Mesenchymal stem cell (in vitro differentiated cells and primary cell): ENCODE results near the gene MED12L.

Experiments
- DNase-seq: peaks from one replicate; pipeline ENCODE4 v3.0.0-alpha.2; 2013
- H2AFZ ChIP-seq: one replicate; pipeline ENCODE4 v1.6.1; 2013; ENCODE audit warnings: low read depth, mild to moderate bottlenecking, control low read depth, inconsistent platforms, low read length, moderate library complexity
- H2AK5ac ChIP-seq: 2 replicates; pipeline ENCODE4 v1.6.1; 2013; ENCODE audit warnings: low read length, moderate library complexity, mild to moderate bottlenecking, inconsistent platforms; ENCODE audit not compliant: severe bottlenecking
- H2BK120ac ChIP-seq: one replicate; pipeline ENCODE4 v1.6.1; 2013; ENCODE audit warnings: low read depth, mild to moderate bottlenecking, inconsistent platforms, low read length, moderate library complexity
- H2BK12ac ChIP-seq, 2 experiments: one replicate each; pipeline ENCODE4 v1.6.1; 2013; ENCODE audit warnings: inconsistent platforms in 2 of 2, low read length in 2 of 2, mild to moderate bottlenecking in 2 of 2, moderate library complexity in 2 of 2, control low read depth in 1 of 2
- H2BK15ac ChIP-seq: one replicate; pipeline ENCODE4 v1.6.1; 2013; ENCODE audit warnings: mild to moderate bottlenecking, low read depth, inconsistent platforms; ENCODE audit not compliant: poor library complexity, severe bottlenecking
- H2BK5ac ChIP-seq: 2 replicates; pipeline ENCODE4 v1.6.1; 2013; ENCODE audit warnings: low read depth, mild to moderate bottlenecking, low read length, control low read depth, inconsistent platforms; ENCODE audit not compliant: poor library complexity, severe bottlenecking
- H3K14ac ChIP-seq, 2 experiments: one replicate each; pipeline ENCODE4 v1.6.1; 2013; ENCODE audit warnings: inconsistent platforms in 2 of 2, low read length in 2 of 2, control low read depth in 1 of 2, mild to moderate bottlenecking in 1 of 2, moderate library complexity in 1 of 2
- H3K18ac ChIP-seq, 2 experiments: one replicate each; pipeline ENCODE4 v1.6.1; 2013; ENCODE audit warnings: inconsistent platforms in 2 of 2, low read length in 2 of 2, control low read depth in 1 of 2, low read depth in 1 of 2, mild to moderate bottlenecking in 1 of 2
- H3K23ac ChIP-seq, 2 experiments: one replicate each; pipeline ENCODE4 v1.6.1; 2013; ENCODE audit warnings: inconsistent platforms in 2 of 2, low read length in 2 of 2, mild to moderate bottlenecking in 2 of 2, moderate library complexity in 2 of 2, control low read depth in 1 of 2
- H3K27ac ChIP-seq: 2 replicates; pipeline ENCODE4 v1.5.1; 2013; ENCODE audit warnings: mild to moderate bottlenecking, moderate library complexity, low read length, control low read depth, inconsistent platforms; ENCODE audit not compliant: poor library complexity, severe bottlenecking
- H3K27me3 ChIP-seq, 2 experiments: 2 replicates each; pipeline versions ENCODE4 v1.6.1 to v1.7.0; 2013; ENCODE audit warnings: low read length in 2 of 2, mild to moderate bottlenecking in 2 of 2, moderate library complexity in 2 of 2, control low read depth in 1 of 2, inconsistent platforms in 1 of 2; ENCODE audit not compliant: control insufficient read depth in 1 of 2, insufficient read depth in 1 of 2
- H3K36me3 ChIP-seq, 2 experiments: 2 replicates each; pipeline versions ENCODE4 v1.6.1 to v1.7.0; 2013; ENCODE audit warnings: low read length in 2 of 2, control low read depth in 1 of 2, inconsistent platforms in 1 of 2, low read depth in 1 of 2, mild to moderate bottlenecking in 1 of 2; ENCODE audit not compliant: insufficient read depth in 2 of 2, control insufficient read depth in 1 of 2
- H3K4ac ChIP-seq, 2 experiments: one replicate each; pipeline ENCODE4 v1.6.1; 2013; ENCODE audit warnings: inconsistent platforms in 2 of 2, low read length in 2 of 2, mild to moderate bottlenecking in 2 of 2, moderate library complexity in 2 of 2, control low read depth in 1 of 2, low read depth in 1 of 2
- H3K4me1 ChIP-seq: 2 replicates; pipeline ENCODE4 v1.6.1; 2013; ENCODE audit warnings: low read depth, low read length, control low read depth; ENCODE audit not compliant: control insufficient read depth, insufficient read depth
- H3K4me2 ChIP-seq: 2 replicates; pipeline ENCODE4 v1.6.1; 2013; ENCODE audit warnings: low read length, mild to moderate bottlenecking, inconsistent platforms; ENCODE audit not compliant: poor library complexity, severe bottlenecking
- H3K4me3 ChIP-seq, 2 experiments: 2 replicates each; pipeline versions ENCODE4 v1.5.1 to v1.7.0; 2013; ENCODE audit warnings: low read length in 2 of 2, mild to moderate bottlenecking in 2 of 2, control low read depth in 1 of 2, low read depth in 1 of 2; ENCODE audit not compliant: insufficient read depth in 1 of 2
- H3K79me1 ChIP-seq: replicated peaks from 2 replicates; pipeline ENCODE4 v1.6.1; 2013; ENCODE audit warnings: mild to moderate bottlenecking, control low read depth, low read length, inconsistent platforms; ENCODE audit not compliant: poor library complexity, severe bottlenecking
- H3K9ac ChIP-seq: 2 replicates; pipeline ENCODE4 v1.7.0; 2013; ENCODE audit warnings: mild to moderate bottlenecking, low read length, moderate library complexity
- H3K9me3 ChIP-seq: 2 replicates; pipeline ENCODE4 v1.7.0; 2013; ENCODE audit warnings: mild to moderate bottlenecking, low read length; ENCODE audit not compliant: control insufficient read depth
- H4K8ac ChIP-seq: one replicate; pipeline ENCODE4 v1.6.1; 2013; ENCODE audit warnings: inconsistent platforms, mild to moderate bottlenecking, low read length, moderate library complexity
- H4K91ac ChIP-seq: one replicate; pipeline ENCODE4 v1.6.1; 2013; ENCODE audit warnings: mild to moderate bottlenecking, low read length, inconsistent platforms
- WGBS: methylation state at CpG from one replicate; pipeline ENCODE4 v1.1.7; 2013; ENCODE audit warnings: mixed read lengths; 5-methylcytosine and 5-hydroxymethylcytosine counted together

MED12L gene

DNA sequence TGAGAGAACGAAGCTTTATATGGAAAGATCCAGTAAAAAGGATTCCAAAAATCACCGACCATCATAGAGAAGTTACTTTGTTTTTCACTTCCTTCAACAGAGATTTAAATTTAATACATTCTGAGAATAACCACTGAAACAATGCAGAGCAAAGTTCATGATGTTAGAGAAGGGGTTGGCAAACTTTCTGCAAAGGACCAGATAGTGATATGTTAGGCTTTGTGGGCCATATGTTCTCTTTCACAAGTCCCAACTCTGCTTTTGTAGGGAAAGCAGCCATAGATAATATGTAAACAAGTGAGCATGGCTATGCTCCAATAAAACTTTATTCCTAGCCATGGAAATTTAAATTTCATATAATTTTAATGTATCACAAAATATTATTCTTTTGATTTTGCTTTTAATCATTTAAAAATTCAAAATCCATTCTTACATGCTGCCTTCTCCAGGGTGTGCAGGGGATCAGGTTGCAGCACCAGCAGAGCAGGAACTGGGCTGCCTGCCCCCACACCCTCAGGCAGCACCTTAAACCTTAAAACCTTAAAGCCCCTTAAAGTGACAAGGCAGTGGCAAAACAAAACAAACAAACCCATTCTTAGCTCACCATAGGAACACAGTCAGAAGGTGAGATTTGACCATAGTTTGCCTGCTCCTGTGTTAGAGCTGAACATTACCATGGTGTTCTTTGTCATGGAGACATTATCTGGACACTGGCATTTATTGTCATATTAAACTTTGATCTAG is 392.3 kb downstream of the MED12L start:
- no peak for DNase-seq
- peaks cover 2% of the 10 kb centered on the region for H3K4me1 ChIP-seq
- no peaks in the 10 kb centered on the region for H3K36me3 ChIP-seq
- H3K9ac ChIP-seq, result no peak overlapping the region
- peaks cover 11% of the 10 kb centered on the region for H3K9me3 ChIP-seq
- no peak overlapping the region for H2BK15ac ChIP-seq
- WGBS, result 90% methylated on average over 2 of the region's 2 CpGs
- no peak overlapping the region for H3K4ac ChIP-seq
- H3K27me3 ChIP-seq, result peaks cover 0 to 3% of the 10 kb centered on the region in 2 experiments
- no peak overlapping the region for H2AK5ac ChIP-seq
- no peak overlapping the region for H2BK12ac ChIP-seq
- H2BK5ac ChIP-seq, result no peak overlapping the region
- no peak overlapping the region for H3K27ac ChIP-seq
- no peak overlapping the region for H3K14ac ChIP-seq
- no peaks in the 10 kb centered on the region for H3K79me1 ChIP-seq
- H2BK120ac ChIP-seq, result no peak overlapping the region
- H4K91ac ChIP-seq, result no peak overlapping the region
- H4K8ac ChIP-seq, result no peak overlapping the region
- no peak overlapping the region for H3K4me3 ChIP-seq
- H3K4me2 ChIP-seq, result no peak overlapping the region
- no peak overlapping the region for H3K18ac ChIP-seq
- no peak overlapping the region for H2AFZ ChIP-seq
- no peak overlapping the region for H3K23ac ChIP-seq

DNA sequence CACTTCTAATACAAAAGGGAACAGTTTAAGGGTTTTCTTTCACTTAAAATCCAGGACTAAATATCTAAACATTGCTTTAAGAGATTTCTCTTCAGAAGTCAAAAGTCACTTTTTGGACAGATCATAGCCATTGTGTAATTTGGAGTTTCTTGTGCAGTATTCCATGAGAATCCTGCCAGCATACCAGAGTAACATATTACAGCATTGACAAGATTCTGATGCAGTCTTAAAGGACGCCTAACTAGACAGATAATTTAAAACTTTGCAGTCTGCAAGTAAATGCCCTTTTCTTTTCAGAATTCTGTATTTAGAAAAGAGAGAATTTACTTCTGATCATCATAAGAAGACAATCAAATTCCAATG is 392.9 kb downstream of the MED12L start:
- Histone ChIP-seq H2AFZ (no peak overlapping the region), H2BK12ac (no peak overlapping the region), H3K9me3 (peaks cover 11% of the 10 kb centered on the region), H3K4me1 (peaks cover 2% of the 10 kb centered on the region), H3K23ac (no peak overlapping the region), H4K8ac (no peak overlapping the region), H2BK5ac (no peak overlapping the region), H3K79me1 (no peaks in the 10 kb centered on the region), H3K27me3 (peaks cover 0 to 3% of the 10 kb centered on the region in 2 experiments), H3K27ac (no peak overlapping the region), H4K91ac (no peak overlapping the region), H3K4me2 (no peak overlapping the region), H2BK120ac (no peak overlapping the region), H2AK5ac (no peak overlapping the region), H3K36me3 (no peaks in the 10 kb centered on the region), H3K4ac (no peak overlapping the region), H3K9ac (no peak overlapping the region), H2BK15ac (no peak overlapping the region), H3K4me3 (no peak overlapping the region), H3K18ac (no peak overlapping the region), H3K14ac (no peak overlapping the region)
- no peak for DNase-seq
- WGBS, result no CpG with 5 or more reads among the region's 1 CpG

DNA sequence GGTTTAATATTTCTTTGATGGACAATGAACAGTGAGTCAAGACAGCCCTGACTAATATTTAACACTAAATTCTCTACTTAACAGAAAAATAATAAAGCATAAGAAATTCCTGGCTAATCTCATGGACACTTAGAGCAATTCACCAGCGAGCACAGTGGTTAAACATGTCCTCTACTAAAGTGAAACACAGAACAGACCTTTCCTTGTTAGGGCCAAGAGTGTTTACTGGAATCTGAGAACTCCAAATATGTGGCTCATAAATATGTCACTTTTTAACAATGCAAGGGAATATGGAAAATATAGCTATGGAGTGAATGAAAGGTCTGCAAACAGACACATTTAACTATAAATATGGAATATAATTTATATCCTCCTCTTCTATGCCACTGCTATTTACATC is 394.0 kb downstream of the MED12L start:
- Histone ChIP-seq H3K4ac (no peak overlapping the region), H2BK15ac (no peak overlapping the region), H3K9ac (no peak overlapping the region), H2AK5ac (no peak overlapping the region), H2BK5ac (no peak overlapping the region), H3K4me2 (no peak overlapping the region), H3K27ac (no peak overlapping the region), H4K8ac (no peak overlapping the region), H3K23ac (no peak overlapping the region), H3K4me1 (peaks cover 2% of the 10 kb centered on the region), H4K91ac (no peak overlapping the region), H2AFZ (no peak overlapping the region), H2BK120ac (no peak overlapping the region), H3K9me3 (peaks cover 11% of the 10 kb centered on the region), H3K14ac (no peak overlapping the region), H3K36me3 (no peaks in the 10 kb centered on the region), H2BK12ac (no peak overlapping the region), H3K18ac (no peak overlapping the region), H3K27me3 (peaks cover 0 to 3% of the 10 kb centered on the region in 2 experiments), H3K4me3 (no peak overlapping the region), H3K79me1 (no peaks in the 10 kb centered on the region)
- DNase-seq, result peak; percentile 26
- WGBS, result 0% methylated on average over 1 of the region's 1 CpG

DNA sequence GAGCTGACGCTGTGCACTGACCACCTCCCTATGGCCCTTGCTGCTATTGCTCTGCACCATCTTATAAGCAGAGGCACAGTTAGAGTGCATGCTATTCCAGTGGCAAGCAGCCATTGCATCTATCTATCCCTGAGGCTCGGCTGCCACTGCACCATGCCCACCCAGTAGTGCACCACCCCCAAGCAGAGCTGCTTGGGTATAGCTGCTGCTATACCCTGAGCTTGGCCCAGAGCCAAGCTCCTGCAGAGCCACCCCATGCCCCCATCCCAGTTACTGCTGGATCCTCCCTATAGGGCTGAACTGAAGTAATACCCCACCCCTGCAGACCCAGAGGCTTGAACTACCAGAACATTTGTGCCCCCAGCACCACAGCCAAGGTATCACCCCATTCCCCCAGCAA is 395.0 kb downstream of the MED12L start:
- Histone ChIP-seq H3K9ac (no peak overlapping the region), H4K8ac (no peak overlapping the region), H2AK5ac (no peak overlapping the region), H3K14ac (no peak overlapping the region), H2AFZ (no peak overlapping the region), H3K4me3 (no peak overlapping the region), H3K27me3 (peaks cover 0 to 3% of the 10 kb centered on the region in 2 experiments), H3K27ac (no peak overlapping the region), H3K4ac (no peak overlapping the region), H2BK5ac (no peak overlapping the region), H3K4me2 (no peak overlapping the region), H3K9me3 (peaks cover 11% of the 10 kb centered on the region), H2BK15ac (no peak overlapping the region), H3K18ac (no peak overlapping the region), H4K91ac (no peak overlapping the region), H2BK120ac (no peak overlapping the region), H2BK12ac (no peak overlapping the region), H3K23ac (no peak overlapping the region), H3K4me1 (peaks cover 2% of the 10 kb centered on the region), H3K36me3 (no peaks in the 10 kb centered on the region), H3K79me1 (no peaks in the 10 kb centered on the region)
- 97% methylated on average over 2 of the region's 2 CpGs for WGBS
- DNase-seq, result no peak
